ENCODE measurements around the gene CHST8.

The CHST8 gene

GRCh38 chr19:33798681-33799111 is 176.9 kb downstream of the CHST8 start:
- Histone ChIP-seq H3K27me3 (replicated peaks; ENCODE audit: control insufficient read depth, insufficient read depth, low read length) (no peaks in the 10 kb centered on the region; the same call in 1 of the 2 replicates), H3K4me3 (replicated peaks; ENCODE audit: low read depth, low read length) (no peak overlapping the region), H3K36me3 (ENCODE audit: control insufficient read depth, insufficient read depth, low read length) (no peaks in the 10 kb centered on the region)
- no peak for DNase-seq (ENCODE audit: extremely low read depth, insufficient read length)
- TF ChIP-seq, protein P1, sequence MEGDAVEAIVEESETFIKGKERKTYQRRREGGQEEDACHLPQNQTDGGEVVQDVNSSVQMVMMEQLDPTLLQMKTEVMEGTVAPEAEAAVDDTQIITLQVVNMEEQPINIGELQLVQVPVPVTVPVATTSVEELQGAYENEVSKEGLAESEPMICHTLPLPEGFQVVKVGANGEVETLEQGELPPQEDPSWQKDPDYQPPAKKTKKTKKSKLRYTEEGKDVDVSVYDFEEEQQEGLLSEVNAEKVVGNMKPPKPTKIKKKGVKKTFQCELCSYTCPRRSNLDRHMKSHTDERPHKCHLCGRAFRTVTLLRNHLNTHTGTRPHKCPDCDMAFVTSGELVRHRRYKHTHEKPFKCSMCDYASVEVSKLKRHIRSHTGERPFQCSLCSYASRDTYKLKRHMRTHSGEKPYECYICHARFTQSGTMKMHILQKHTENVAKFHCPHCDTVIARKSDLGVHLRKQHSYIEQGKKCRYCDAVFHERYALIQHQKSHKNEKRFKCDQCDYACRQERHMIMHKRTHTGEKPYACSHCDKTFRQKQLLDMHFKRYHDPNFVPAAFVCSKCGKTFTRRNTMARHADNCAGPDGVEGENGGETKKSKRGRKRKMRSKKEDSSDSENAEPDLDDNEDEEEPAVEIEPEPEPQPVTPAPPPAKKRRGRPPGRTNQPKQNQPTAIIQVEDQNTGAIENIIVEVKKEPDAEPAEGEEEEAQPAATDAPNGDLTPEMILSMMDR (IDR thresholded peaks at IDR 0.05; ENCODE audit: insufficient read depth, low read length, poor library complexity, severe bottlenecking): no peak

GRCh38 chr19:33799476-33799875 is 177.7 kb downstream of the CHST8 start:
- no peaks in the 10 kb centered on the region; the same call in 1 of the 2 replicates for H3K27me3 ChIP-seq (replicated peaks; ENCODE audit: control insufficient read depth, insufficient read depth, low read length)
- no peak overlapping the region for H3K4me3 ChIP-seq (replicated peaks; ENCODE audit: low read depth, low read length)
- H3K36me3 ChIP-seq (ENCODE audit: control insufficient read depth, insufficient read depth, low read length): no peaks in the 10 kb centered on the region
- DNase-seq (ENCODE audit: extremely low read depth, insufficient read length): no peak
- TF ChIP-seq, protein P1 (IDR thresholded peaks at IDR 0.05; ENCODE audit: insufficient read depth, low read length, poor library complexity, severe bottlenecking): no peak

- H3K4me3 ChIP-seq (replicated peaks; ENCODE audit: low read depth, low read length): no peak overlapping the region
- no peak for DNase-seq (ENCODE audit: extremely low read depth, insufficient read length)
- H3K36me3 ChIP-seq (ENCODE audit: control insufficient read depth, insufficient read depth, low read length): no peaks in the 10 kb centered on the region
- no peaks in the 10 kb centered on the region; the same call in 1 of the 2 replicates for H3K27me3 ChIP-seq (replicated peaks; ENCODE audit: control insufficient read depth, insufficient read depth, low read length)
- TF ChIP-seq, protein P1 (IDR thresholded peaks at IDR 0.05; ENCODE audit: insufficient read depth, low read length, poor library complexity, severe bottlenecking): no peak
Measured at GRCh38 chr19:33800012-33800680, 178.4 kb downstream of the CHST8 start.

- Histone ChIP-seq H3K4me3 (replicated peaks; ENCODE audit: low read depth, low read length) (no peak overlapping the region), H3K27me3 (replicated peaks; ENCODE audit: control insufficient read depth, insufficient read depth, low read length) (no peaks in the 10 kb centered on the region; the same call in 1 of the 2 replicates), H3K36me3 (ENCODE audit: control insufficient read depth, insufficient read depth, low read length) (no peaks in the 10 kb centered on the region)
- no peak for DNase-seq (ENCODE audit: extremely low read depth, insufficient read length)
- TF ChIP-seq, protein P1 (IDR thresholded peaks at IDR 0.05; ENCODE audit: insufficient read depth, low read length, poor library complexity, severe bottlenecking): no peak
Measured at GRCh38 chr19:33801411-33801810, 179.7 kb downstream of the CHST8 start.

GRCh38 chr19:33802001-33802400 is 180.2 kb downstream of the CHST8 start:
- DNase-seq (ENCODE audit: extremely low read depth, insufficient read length): no peak
- Histone ChIP-seq H3K36me3 (ENCODE audit: control insufficient read depth, insufficient read depth, low read length) (no peaks in the 10 kb centered on the region), H3K4me3 (replicated peaks; ENCODE audit: low read depth, low read length) (no peak overlapping the region), H3K27me3 (replicated peaks; ENCODE audit: control insufficient read depth, insufficient read depth, low read length) (no peaks in the 10 kb centered on the region; the same call in 1 of the 2 replicates)
- TF ChIP-seq, protein P1 (IDR thresholded peaks at IDR 0.05; ENCODE audit: insufficient read depth, low read length, poor library complexity, severe bottlenecking): no peak

Measured in GM06990 (cell line).